Gastroesophageal sphincter (tissue), 4 donors: ENCODE results near the gene KIFC1. TPM values are rescaled to one million over a fixed set of nuclear protein-coding genes. Genes with fewer than 3 reads are reported as not detected.

Experiments used
- ATAC-seq: fragments of 150-250 bp; one replicate; pipeline ENCODE4 v1.9.1; 2016; ENCODE audit warnings: mild to moderate bottlenecking, moderate library complexity
- H3K27ac ChIP-seq, 4 donors: fragments of 200-600 bp; sonication (generic) in 3 of 4; 1 replicate in 3 of 4; 2 replicates in 1 of 4; pipeline ENCODE4 v1.5.1; 2016 to 2019
- H3K27me3 ChIP-seq: fragments of 200-600 bp; sonication (generic); one replicate; pipeline ENCODE4 v1.5.1; 2019
- H3K36me3 ChIP-seq, 2 donors: fragments of 200-600 bp; sonication (generic); one replicate each; pipeline ENCODE4 v1.5.1; 2019; ENCODE audit warnings: control low read depth in 1 of 2
- H3K4me1 ChIP-seq, 3 donors: fragments of 200-600 bp; sonication (generic); 1 replicate in 2 of 3; 2 replicates in 1 of 3; pipeline ENCODE4 v1.5.1; 2016 to 2019; ENCODE audit warnings: control low read depth in 2 of 3
- H3K4me3 ChIP-seq, 2 donors: fragments of 200-600 bp; sonication (generic); one replicate each; pipeline ENCODE4 v1.5.1; 2019; ENCODE audit warnings: mild to moderate bottlenecking in 1 of 2, moderate library complexity in 1 of 2
- H3K9me3 ChIP-seq, 3 donors: fragments of 200-600 bp; sonication (generic); one replicate each; pipeline ENCODE4 v1.5.1; 2017 to 2019; ENCODE audit warnings: control low read depth in 2 of 3
- CTCF ChIP-seq, 4 experiments: fragments of 200-600 bp in 2 of 4; fragments of 450-650 bp in 2 of 4; sonication (generic) in 1 of 4; IDR thresholded peaks; one replicate each; pipeline ENCODE4 v1.5.1; 2017 to 2019; ENCODE audit warnings: antibody characterized with exemption in 4 of 4, mild to moderate bottlenecking in 2 of 4, moderate library complexity in 2 of 4
- EP300 ChIP-seq: sonication (generic); formaldehyde crosslinking; IDR thresholded peaks from one replicate; pipeline ENCODE4 v1.6.1; 2017; ENCODE audit warnings: antibody characterized with exemption, mild to moderate bottlenecking
- POLR2A ChIP-seq, 2 donors: fragments of 450-650 bp; IDR thresholded peaks; one replicate each; pipeline ENCODE4 v1.6.1; 2017; ENCODE audit warnings: antibody characterized with exemption in 2 of 2, mild to moderate bottlenecking in 2 of 2, moderate library complexity in 1 of 2
- POLR2AphosphoS5 ChIP-seq: sonication (generic); formaldehyde crosslinking; IDR thresholded peaks from one replicate; pipeline ENCODE4 v1.6.1; 2017; ENCODE audit warnings: antibody characterized with exemption
- WGBS, 2 donors: methylation state at CpG; one replicate each; pipeline ENCODE4 v1.1.5; 2018; ENCODE audit warnings: low coverage in 1 of 2; 5-methylcytosine and 5-hydroxymethylcytosine counted together
- total RNA-seq, 4 donors: library from RNA; depleted of rRNA; stranded (reverse); fragments of >200 nt; gene quantifications; one replicate each; pipeline ENCODE4 v1.1.0, GENCODE V29; 2016

The KIFC1 gene
- total RNA-seq, 4 donors from 2014 or later = 0.67 to 0.79 TPM; not detected in 2

DNA sequence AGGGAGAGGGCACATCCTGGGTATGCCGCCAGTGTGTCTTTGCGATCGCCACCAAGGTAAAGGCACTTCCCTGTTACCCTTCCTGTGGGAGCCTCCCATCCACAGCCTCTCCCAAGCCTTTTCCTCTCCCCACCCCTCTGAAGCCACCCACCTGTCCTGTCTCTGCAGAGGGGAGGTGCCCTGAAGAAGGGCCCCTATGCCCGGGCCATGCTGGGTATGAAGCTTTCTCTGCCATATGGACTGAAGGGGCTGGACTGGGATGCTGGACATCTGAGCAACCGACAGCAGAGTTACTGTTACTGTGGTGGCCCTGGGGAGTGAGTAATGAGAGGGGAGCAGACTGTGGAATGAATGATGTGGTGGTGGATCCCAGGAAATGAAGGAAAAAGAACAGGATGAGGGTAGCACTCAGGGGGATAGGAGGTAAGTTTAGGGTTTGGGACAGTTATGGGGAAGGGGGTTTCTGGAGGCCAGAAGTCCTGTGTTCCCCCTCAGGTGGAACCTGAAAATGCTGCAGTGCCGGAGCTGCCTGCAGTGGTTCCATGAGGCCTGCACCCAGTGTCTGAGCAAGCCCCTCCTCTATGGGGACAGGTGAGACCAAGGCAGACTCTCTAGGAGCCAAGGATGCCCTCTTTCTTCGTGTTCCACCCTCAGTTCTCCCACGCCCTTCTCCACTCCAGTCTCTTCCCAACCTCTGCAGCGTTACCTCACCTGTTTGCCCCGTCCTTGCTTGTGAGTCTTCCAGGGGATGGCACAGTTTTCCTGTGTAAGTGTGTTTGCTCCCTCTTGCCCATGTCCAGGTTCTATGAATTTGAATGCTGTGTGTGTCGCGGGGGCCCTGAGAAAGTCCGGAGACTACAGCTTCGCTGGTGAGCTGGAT lies 21.9 kb downstream of the KIFC1 start:
- Histone ChIP-seq H3K36me3 (peaks cover 0 to 40% of the 10 kb centered on the region in 2 donors), H3K27ac (peak overlapping the region in 3 of 4 donors; percentile 98 to 100 (median 99)), H3K27me3 (no peaks in the 10 kb centered on the region), H3K4me1 (peaks cover 0 to 73% (median 23%) of the 10 kb centered on the region in 3 donors), H3K9me3 (no peaks in the 10 kb centered on the region), H3K4me3 (no peak overlapping the region)
- no peak for ATAC-seq
- WGBS, 2 donors = 79 to 87% methylated on average over 3 to 13 of the region's 14 CpGs
- TF ChIP-seq POLR2A (IDR thresholded peaks at IDR 0.05) (no peak), EP300 (no peak), POLR2AphosphoS5 (no peak), CTCF (IDR thresholded peaks at IDR 0.05) (no peak)

DNA sequence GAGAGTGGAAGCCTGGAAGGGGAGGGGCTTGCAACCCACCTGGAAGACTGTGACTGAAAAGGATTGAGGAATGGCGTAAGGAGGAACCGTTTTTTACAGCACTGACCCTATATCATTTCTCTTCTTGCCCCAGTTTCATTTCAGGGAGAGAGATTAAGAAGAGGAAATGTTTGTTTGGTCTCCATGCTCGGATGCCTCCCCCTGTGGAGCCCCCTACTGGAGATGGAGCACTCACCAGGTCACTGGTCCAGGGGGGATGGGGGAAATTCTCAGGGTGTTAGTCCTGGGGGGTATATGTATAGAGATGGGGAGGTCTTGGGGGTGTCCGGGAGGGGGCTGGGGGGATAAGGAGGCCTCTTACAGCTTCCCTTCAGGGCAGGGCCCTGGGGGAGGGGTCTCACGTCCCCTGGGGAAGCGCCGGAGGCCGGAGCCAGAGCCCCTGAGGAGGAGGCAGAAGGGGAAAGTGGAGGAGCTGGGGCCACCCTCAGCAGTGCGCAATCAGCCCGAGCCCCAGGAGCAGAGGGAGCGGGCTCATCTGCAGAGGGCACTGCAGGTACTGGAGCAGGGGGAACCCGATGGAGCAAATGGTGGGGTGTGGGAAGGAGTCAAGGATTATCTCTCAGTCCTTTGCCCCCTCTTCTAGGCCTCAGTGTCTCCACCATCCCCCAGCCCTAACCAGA lies 23.1 kb downstream of the KIFC1 start:
- Histone ChIP-seq H3K4me3 (no peak overlapping the region), H3K27me3 (no peaks in the 10 kb centered on the region), H3K9me3 (no peaks in the 10 kb centered on the region), H3K27ac (peak overlapping the region in 3 of 4 donors; percentile 1 to 98 (median 92)), H3K36me3 (peaks cover 0 to 40% of the 10 kb centered on the region in 2 donors), H3K4me1 (peaks cover 4 to 81% (median 33%) of the 10 kb centered on the region in 3 donors)
- no peak for ATAC-seq
- TF ChIP-seq CTCF (IDR thresholded peaks at IDR 0.05) = peak in 1 of 4 experiments; percentile 15
- TF ChIP-seq POLR2AphosphoS5 = no peak
- no peak for TF ChIP-seq POLR2A (IDR thresholded peaks at IDR 0.05)
- TF ChIP-seq EP300 = no peak
- 57 to 72% methylated on average over 7 to 10 of the region's 12 CpGs for WGBS, 2 donors

DNA sequence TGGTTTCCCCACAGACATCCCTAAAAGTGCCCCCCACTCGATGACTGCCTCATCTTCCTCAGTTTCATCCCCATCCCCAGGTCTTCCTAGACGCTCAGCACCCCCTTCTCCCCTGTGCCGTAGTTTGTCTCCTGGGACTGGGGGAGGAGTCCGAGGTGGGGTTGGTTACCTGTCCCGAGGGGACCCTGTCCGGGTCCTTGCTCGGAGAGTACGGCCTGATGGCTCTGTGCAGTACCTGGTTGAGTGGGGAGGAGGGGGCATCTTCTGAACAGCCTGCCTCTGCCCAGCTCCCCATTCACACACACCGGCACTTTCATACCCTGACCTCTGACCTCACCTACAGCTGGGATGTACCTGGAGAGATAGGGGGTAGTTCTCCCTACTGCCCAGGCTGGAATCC lies 24.2 kb downstream of the KIFC1 start:
- TF ChIP-seq POLR2A (IDR thresholded peaks at IDR 0.05) (no peak), EP300 (no peak), POLR2AphosphoS5 (no peak), CTCF (IDR thresholded peaks at IDR 0.05) (no peak)
- Histone ChIP-seq H3K4me3 (no peak overlapping the region), H3K27me3 (no peaks in the 10 kb centered on the region), H3K4me1 (peaks cover 4 to 90% (median 33%) of the 10 kb centered on the region in 3 donors), H3K27ac (peak overlapping the region in 3 of 4 donors; percentile 37 to 98 (median 92)), H3K9me3 (no peaks in the 10 kb centered on the region), H3K36me3 (peaks cover 0 to 40% of the 10 kb centered on the region in 2 donors)
- 45 to 52% methylated on average over 3 to 4 of the region's 9 CpGs for WGBS, 2 donors
- ATAC-seq = no peak

- no peak for ATAC-seq
- Histone ChIP-seq H3K4me3 (peak overlapping the region in 1 of 2 donors; percentile 63), H3K27ac (peak overlapping the region in 3 of 4 donors; percentile 92 to 98 (median 94)), H3K9me3 (no peaks in the 10 kb centered on the region), H3K36me3 (peaks cover 0 to 40% of the 10 kb centered on the region in 2 donors), H3K27me3 (no peaks in the 10 kb centered on the region), H3K4me1 (peaks cover 4 to 94% (median 33%) of the 10 kb centered on the region in 3 donors)
- WGBS, 2 donors = 37 to 44% methylated on average over 11 of the region's 12 CpGs
- TF ChIP-seq POLR2AphosphoS5 (no peak), EP300 (no peak), POLR2A (IDR thresholded peaks at IDR 0.05) (no peak), CTCF (IDR thresholded peaks at IDR 0.05) (no peak)
These were observed 24.9 kb downstream of the KIFC1 start for GRCh38 chr6:33416386-33417127.
